Endodermal cell (in vitro differentiated cells): ENCODE data around the gene AKAP8. TPM values are rescaled to one million over a fixed set of nuclear protein-coding genes. Genes with fewer than 3 reads are reported as not detected.

Experiments
- DNase-seq: peaks from one replicate; pipeline ENCODE4 v3.0.0-alpha.2; 2017
- H3K27ac ChIP-seq: 2 replicates; pipeline ENCODE4 v1.5.1; 2013; ENCODE audit warnings: mild to moderate bottlenecking, low read depth, low read length, moderate library complexity
- H3K27me3 ChIP-seq: 2 replicates; pipeline ENCODE4 v1.6.1; 2013; ENCODE audit warnings: mild to moderate bottlenecking, low read length, moderate library complexity; ENCODE audit not compliant: insufficient read depth, control insufficient read depth, poor library complexity, severe bottlenecking
- H3K36me3 ChIP-seq: 2 replicates; pipeline ENCODE4 v1.7.0; 2013; ENCODE audit warnings: mild to moderate bottlenecking, low read length, moderate library complexity; ENCODE audit not compliant: control insufficient read depth, insufficient read depth
- H3K4me1 ChIP-seq: one replicate; pipeline ENCODE4 v1.7.0; 2013; ENCODE audit warnings: low read length; ENCODE audit not compliant: control insufficient read depth, insufficient read depth
- H3K4me3 ChIP-seq: 2 replicates; pipeline ENCODE4 v1.5.1; 2013; ENCODE audit warnings: mild to moderate bottlenecking, low read length, moderate library complexity
- H3K9ac ChIP-seq: 2 replicates; pipeline ENCODE4 v1.6.1; 2013; ENCODE audit warnings: mild to moderate bottlenecking, low read length, moderate library complexity; ENCODE audit not compliant: poor library complexity, severe bottlenecking; ENCODE audit errors: extremely low read depth
- H3K9me3 ChIP-seq: 2 replicates; pipeline ENCODE4 v1.6.1; 2013; ENCODE audit warnings: mild to moderate bottlenecking, low read length, moderate library complexity; ENCODE audit not compliant: control insufficient read depth
- H3K27ac Mint-ChIP-seq: 2 replicates; pipeline ENCODE4 v1.8.0; 2020; ENCODE audit warnings: mixed read lengths
- H3K27me3 Mint-ChIP-seq: 2 replicates; pipeline ENCODE4 v1.8.0; 2021; ENCODE audit warnings: mild to moderate bottlenecking, mixed read lengths; ENCODE audit not compliant: insufficient read depth
- H3K36me3 Mint-ChIP-seq: 2 replicates; pipeline ENCODE4 v1.8.0; 2020; ENCODE audit warnings: low read depth, mixed read lengths
- H3K4me1 Mint-ChIP-seq: 2 replicates; pipeline ENCODE4 v1.8.0; 2020; ENCODE audit warnings: mixed read lengths
- H3K4me3 Mint-ChIP-seq: 2 replicates; pipeline ENCODE4 v1.8.0; 2020; ENCODE audit warnings: mild to moderate bottlenecking, moderate library complexity, mixed read lengths
- H3K9me3 Mint-ChIP-seq: 2 replicates; pipeline ENCODE4 v1.8.0; 2020; ENCODE audit warnings: mild to moderate bottlenecking, mixed read lengths
- WGBS, 2 experiments: methylation state at CpG; one replicate each; pipeline versions ENCODE4 v1.1.5 to v1.1.7; 2013; ENCODE audit warnings: missing lambda C conversion rate in 2 of 2, mixed read lengths in 1 of 2; ENCODE audit not compliant: insufficient coverage in 1 of 2, insufficient read length in 1 of 2; 5-methylcytosine and 5-hydroxymethylcytosine counted together
- total RNA-seq, 2 donors: library from RNA; stranded (reverse); fragmentation: NEBNext Ultra II Directional in 1 of 2; extraction: Animal tissue kit (Norgen Biotek cat#: 25700) in 1 of 2; gene quantifications; 2 replicates in 1 of 2; 3 replicates in 1 of 2; pipeline ENCODE4 v1.2.1, GENCODE V29; 2021
- TF ChIP-seq, protein P1 (sequence below): fragments of 200-600 bp; sonication (generic); conservative IDR thresholded peaks from 2 replicates; pipeline ENCODE4 v1.5.0; 2021; ENCODE audit warnings: antibody characterized with exemption, mild to moderate bottlenecking

The AKAP8 gene
- total RNA-seq, 2 donors from 2014 or later: 34.9 to 39.6 TPM

DNA sequence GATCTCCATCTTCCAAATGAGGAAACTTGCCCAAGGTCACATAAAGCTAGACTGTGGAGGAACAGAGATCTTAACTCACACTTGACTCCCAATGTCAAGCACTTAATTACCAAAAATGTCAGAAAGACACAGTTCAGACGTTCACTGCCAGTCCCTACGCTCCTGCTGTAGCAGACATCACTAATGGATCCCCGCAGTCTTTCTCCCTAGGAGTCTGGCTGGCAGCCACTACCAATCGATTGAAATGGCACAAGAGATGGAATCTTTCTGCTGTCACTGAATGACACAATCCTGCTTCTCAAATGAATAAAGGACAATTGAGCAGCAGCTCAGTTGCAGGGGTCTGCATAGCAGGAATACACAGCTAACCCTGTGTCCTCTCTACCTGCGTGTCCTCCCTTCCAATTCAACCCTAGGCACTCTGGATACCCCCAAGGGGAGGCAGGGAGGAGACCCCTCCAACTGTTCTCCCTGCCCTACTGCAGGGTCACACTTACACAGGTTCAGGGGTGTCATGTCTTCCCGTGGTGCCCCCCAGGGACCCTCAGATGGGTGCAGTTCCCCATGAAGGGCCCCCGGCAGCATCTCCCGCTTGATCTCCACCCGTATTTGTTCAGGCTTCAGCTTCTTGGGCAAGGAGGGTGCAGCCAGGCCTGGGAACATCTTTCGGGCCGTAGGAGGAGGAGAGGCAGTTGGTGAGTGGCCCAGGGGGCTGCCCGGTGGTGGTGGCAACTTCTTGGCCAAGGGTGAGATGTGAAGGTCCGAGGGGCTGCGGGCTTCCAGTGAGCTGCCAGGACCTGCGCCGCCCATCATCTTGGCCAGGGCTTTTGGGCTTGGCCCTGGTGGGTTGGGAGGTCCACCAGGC, 47.1 kb upstream of the AKAP8 start:
- TF ChIP-seq, protein P1, sequence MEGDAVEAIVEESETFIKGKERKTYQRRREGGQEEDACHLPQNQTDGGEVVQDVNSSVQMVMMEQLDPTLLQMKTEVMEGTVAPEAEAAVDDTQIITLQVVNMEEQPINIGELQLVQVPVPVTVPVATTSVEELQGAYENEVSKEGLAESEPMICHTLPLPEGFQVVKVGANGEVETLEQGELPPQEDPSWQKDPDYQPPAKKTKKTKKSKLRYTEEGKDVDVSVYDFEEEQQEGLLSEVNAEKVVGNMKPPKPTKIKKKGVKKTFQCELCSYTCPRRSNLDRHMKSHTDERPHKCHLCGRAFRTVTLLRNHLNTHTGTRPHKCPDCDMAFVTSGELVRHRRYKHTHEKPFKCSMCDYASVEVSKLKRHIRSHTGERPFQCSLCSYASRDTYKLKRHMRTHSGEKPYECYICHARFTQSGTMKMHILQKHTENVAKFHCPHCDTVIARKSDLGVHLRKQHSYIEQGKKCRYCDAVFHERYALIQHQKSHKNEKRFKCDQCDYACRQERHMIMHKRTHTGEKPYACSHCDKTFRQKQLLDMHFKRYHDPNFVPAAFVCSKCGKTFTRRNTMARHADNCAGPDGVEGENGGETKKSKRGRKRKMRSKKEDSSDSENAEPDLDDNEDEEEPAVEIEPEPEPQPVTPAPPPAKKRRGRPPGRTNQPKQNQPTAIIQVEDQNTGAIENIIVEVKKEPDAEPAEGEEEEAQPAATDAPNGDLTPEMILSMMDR: no peak
- Histone ChIP-seq H3K4me3 (no peak overlapping the region), H3K27me3 (no peaks in the 10 kb centered on the region), H3K9ac (no peak overlapping the region), H3K36me3 (peaks cover 37% of the 10 kb centered on the region), H3K9me3 (peaks cover 11% of the 10 kb centered on the region), H3K4me1 (peaks cover 13% of the 10 kb centered on the region), H3K27ac (no peak overlapping the region)
- H3K27ac Mint-ChIP-seq: no peak overlapping the region
- peaks cover 8% of the 10 kb centered on the region for H3K9me3 Mint-ChIP-seq
- 90 to 94% methylated on average over 7 to 16 of the region's 16 CpGs for WGBS, 2 experiments
- H3K27me3 Mint-ChIP-seq: no peaks in the 10 kb centered on the region
- H3K4me3 Mint-ChIP-seq: no peak overlapping the region
- no peak for DNase-seq
- peaks cover 9% of the 10 kb centered on the region for H3K4me1 Mint-ChIP-seq
- H3K36me3 Mint-ChIP-seq: peaks cover 44% of the 10 kb centered on the region

DNA sequence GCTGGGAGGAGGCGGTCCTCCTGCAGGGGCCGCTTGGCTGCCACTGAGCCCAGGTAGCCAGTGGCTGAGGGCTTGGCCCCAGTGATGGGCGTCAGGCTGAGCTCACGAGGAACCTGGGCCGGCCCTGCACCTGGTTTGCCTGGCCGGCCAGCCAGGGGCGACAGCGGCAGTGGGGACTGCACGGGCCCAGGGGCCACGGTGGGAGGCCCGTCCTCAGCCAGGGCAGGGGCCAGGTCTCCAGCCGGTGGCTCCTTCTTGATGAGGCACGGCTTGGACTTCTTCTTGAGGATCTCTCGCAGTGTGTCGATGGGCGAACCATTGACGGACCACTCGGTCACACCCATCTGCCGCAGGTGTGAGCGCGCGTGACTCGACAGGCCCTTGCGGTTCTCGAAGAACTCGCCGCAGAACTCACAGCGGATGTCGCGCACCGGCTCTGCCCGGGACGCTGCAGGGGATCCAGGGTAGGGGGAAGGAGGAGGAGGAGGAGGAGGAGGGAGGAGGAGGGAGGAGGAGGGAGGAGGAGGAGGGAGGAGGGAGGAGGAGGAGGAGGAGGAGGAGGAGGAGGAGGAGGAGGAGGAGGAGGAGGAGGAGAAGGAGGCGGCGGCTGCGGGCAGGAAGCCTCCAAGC, 45.8 kb upstream of the AKAP8 start:
- no peak overlapping the region for H3K27ac Mint-ChIP-seq
- H3K4me3 Mint-ChIP-seq: no peak overlapping the region
- H3K4me3 ChIP-seq: no peak overlapping the region
- TF ChIP-seq, protein P1: no peak
- DNase-seq: no peak
- peaks cover under 1% of the 10 kb centered on the region for H3K4me1 Mint-ChIP-seq
- H3K27ac ChIP-seq: no peak overlapping the region
- H3K9me3 Mint-ChIP-seq: peaks cover 8% of the 10 kb centered on the region
- H3K9me3 ChIP-seq: peaks cover 11% of the 10 kb centered on the region
- peaks cover under 1% of the 10 kb centered on the region for H3K4me1 ChIP-seq
- H3K36me3 Mint-ChIP-seq: peaks cover 44% of the 10 kb centered on the region
- H3K27me3 ChIP-seq: no peaks in the 10 kb centered on the region
- no peaks in the 10 kb centered on the region for H3K27me3 Mint-ChIP-seq
- peaks cover 37% of the 10 kb centered on the region for H3K36me3 ChIP-seq
- WGBS, 2 experiments: 95 to 97% methylated on average over 16 to 25 of the region's 36 CpGs
- no peak overlapping the region for H3K9ac ChIP-seq

DNA sequence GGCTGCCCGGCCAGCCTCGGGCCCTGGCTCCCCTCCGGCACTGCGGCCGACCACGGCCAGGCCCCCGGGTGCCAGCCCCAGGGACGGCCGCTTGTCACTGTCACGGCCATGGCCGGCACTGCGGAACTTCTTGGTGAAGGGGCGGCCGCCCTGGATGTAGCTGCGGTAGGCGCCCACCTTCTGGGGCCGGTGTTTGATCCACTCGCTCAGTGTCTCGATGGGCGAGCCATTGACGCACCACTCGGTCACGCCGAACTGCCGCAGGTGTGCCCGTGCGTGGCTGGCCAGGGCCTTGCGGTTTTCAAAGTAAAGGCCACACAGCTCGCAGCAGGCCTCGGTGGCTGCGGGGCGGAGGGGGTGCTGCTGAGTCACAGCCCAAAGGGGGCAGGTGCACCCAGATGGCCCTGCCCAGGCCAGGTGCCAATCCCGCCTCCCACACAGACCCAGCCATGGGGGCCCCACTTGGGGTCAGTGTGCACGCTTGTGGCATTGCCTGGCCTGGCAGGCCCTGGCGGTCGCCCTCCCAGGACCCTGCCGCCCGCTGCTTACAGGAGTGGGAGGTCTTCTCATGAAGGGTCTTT, 45.2 kb upstream of the AKAP8 start:
- 95 to 97% methylated on average over 26 to 38 of the region's 38 CpGs for WGBS, 2 experiments

More for the DNA sequence above, 45.2 kb upstream of the AKAP8 start:
- Mint-ChIP-seq H3K4me3 (no peak overlapping the region), H3K9me3 (peaks cover 8% of the 10 kb centered on the region), H3K4me1 (no peaks in the 10 kb centered on the region), H3K27ac (no peak overlapping the region), H3K27me3 (no peaks in the 10 kb centered on the region), H3K36me3 (peaks cover 44% of the 10 kb centered on the region)
- Histone ChIP-seq H3K27me3 (no peaks in the 10 kb centered on the region), H3K9ac (no peak overlapping the region), H3K4me1 (no peaks in the 10 kb centered on the region), H3K27ac (no peak overlapping the region), H3K4me3 (no peak overlapping the region), H3K9me3 (peaks cover 11% of the 10 kb centered on the region), H3K36me3 (peaks cover 37% of the 10 kb centered on the region)
- TF ChIP-seq, protein P1: no peak
- no peak for DNase-seq
